Astrocyte (in vitro differentiated cells and primary cell): ENCODE results near the gene TSR3. TPM values are rescaled to one million over a fixed set of nuclear protein-coding genes. Genes with fewer than 3 reads are reported as not detected.

ENCODE experiments used
- DNase-seq: peaks from one replicate; pipeline ENCODE4 v3.0.0-alpha.2; 2010; ENCODE audit warnings: low read depth
- FAIRE-seq: peaks from 2 replicates; lab custom pipeline; 2011; peaks lifted over from hg19 to GRCh38; lab: Jason Lieb, UNC
- H2AFZ ChIP-seq: 2 replicates; pipeline ENCODE4 v1.6.0; 2012; ENCODE audit warnings: low read depth, low read length, inconsistent platforms
- H3K27ac ChIP-seq: 2 replicates; pipeline ENCODE4 v1.5.1; 2011; ENCODE audit warnings: low read depth, low read length, inconsistent platforms
- H3K27me3 ChIP-seq: 2 replicates; pipeline ENCODE4 v1.6.0; 2011; ENCODE audit warnings: low read length, inconsistent platforms; ENCODE audit not compliant: insufficient read depth
- H3K36me3 ChIP-seq: 2 replicates; pipeline ENCODE4 v1.5.1; 2011; ENCODE audit warnings: low read length, inconsistent platforms; ENCODE audit not compliant: insufficient read depth
- H3K4me1 ChIP-seq: 2 replicates; pipeline ENCODE4 v1.5.1; 2011; ENCODE audit warnings: low read length, inconsistent platforms; ENCODE audit not compliant: insufficient read depth
- H3K4me2 ChIP-seq: 2 replicates; pipeline ENCODE4 v1.6.0; 2012; ENCODE audit warnings: low read length, inconsistent platforms
- H3K4me3 ChIP-seq: 2 replicates; pipeline ENCODE4 v1.5.1; 2011; ENCODE audit warnings: low read depth, mild to moderate bottlenecking, low read length, inconsistent platforms; ENCODE audit not compliant: insufficient read depth
- H3K79me2 ChIP-seq: 2 replicates; pipeline ENCODE4 v1.6.0; 2012; ENCODE audit warnings: mild to moderate bottlenecking, low read length, inconsistent platforms; ENCODE audit not compliant: insufficient read depth
- H3K9ac ChIP-seq: 2 replicates; pipeline ENCODE4 v1.6.0; 2012; ENCODE audit warnings: mild to moderate bottlenecking, low read length, inconsistent platforms
- H3K9me3 ChIP-seq: 2 replicates; pipeline ENCODE4 v1.5.1; 2012; ENCODE audit warnings: low read depth, mild to moderate bottlenecking, low read length, inconsistent platforms; ENCODE audit not compliant: insufficient read depth
- H4K20me1 ChIP-seq: 2 replicates; pipeline ENCODE4 v1.6.0; 2012; ENCODE audit warnings: low read length, inconsistent platforms; ENCODE audit not compliant: insufficient read depth
- H3K27ac Mint-ChIP-seq: one replicate; pipeline ENCODE4 v1.8.0; 2021; ENCODE audit warnings: mild to moderate bottlenecking, mixed read lengths; ENCODE audit not compliant: unreplicated experiment
- H3K27me3 Mint-ChIP-seq: one replicate; pipeline ENCODE4 v1.8.0; 2021; ENCODE audit warnings: low read depth, mixed read lengths; ENCODE audit not compliant: unreplicated experiment
- H3K36me3 Mint-ChIP-seq: one replicate; pipeline ENCODE4 v1.8.0; 2021; ENCODE audit warnings: low read depth, mixed read lengths; ENCODE audit not compliant: unreplicated experiment
- H3K4me1 Mint-ChIP-seq: one replicate; pipeline ENCODE4 v1.8.0; 2021; ENCODE audit warnings: low read depth, mixed read lengths; ENCODE audit not compliant: unreplicated experiment
- H3K4me3 Mint-ChIP-seq: one replicate; pipeline ENCODE4 v1.8.0; 2021; ENCODE audit warnings: mild to moderate bottlenecking, moderate library complexity, mixed read lengths; ENCODE audit not compliant: unreplicated experiment
- H3K9me3 Mint-ChIP-seq: one replicate; pipeline ENCODE4 v1.8.0; 2021; ENCODE audit warnings: mild to moderate bottlenecking, mixed read lengths; ENCODE audit not compliant: unreplicated experiment
- CTCF ChIP-seq: IDR thresholded peaks from 2 replicates; pipeline ENCODE4 v1.5.1; 2011; ENCODE audit warnings: low read depth, mild to moderate bottlenecking, inconsistent platforms, low read length, moderate library complexity; ENCODE audit not compliant: insufficient read depth
- EZH2 ChIP-seq: IDR thresholded peaks from 2 replicates; pipeline ENCODE4 v1.6.1; 2012; ENCODE audit warnings: mild to moderate bottlenecking, low read length, inconsistent platforms; ENCODE audit not compliant: insufficient read depth
- total RNA-seq: library from RNA; stranded (reverse); gene quantifications from 2 replicates; pipeline ENCODE4 v1.2.1, GENCODE V29; 2021

The TSR3 gene
- total RNA-seq, 1 donor from 2014 or later: 63.3 TPM

GRCh38 chr16:1308036-1308976, 43.4 kb downstream of the TSR3 start:
- no peak for TF ChIP-seq CTCF
- TF ChIP-seq EZH2: no peak
- peak overlapping the region; percentile 77 for H3K4me3 Mint-ChIP-seq
- peak; percentile 46 for DNase-seq

GRCh38 chr16:1306334-1306733, 45.3 kb downstream of the TSR3 start:
- DNase-seq (no peak), FAIRE-seq (no peak)
- Histone ChIP-seq H3K4me1 (peaks cover 11% of the 10 kb centered on the region), H3K36me3 (no peaks in the 10 kb centered on the region), H2AFZ (no peak overlapping the region), H4K20me1 (peaks cover 14% of the 10 kb centered on the region), H3K9me3 (no peaks in the 10 kb centered on the region), H3K27ac (no peak overlapping the region), H3K4me2 (no peak overlapping the region), H3K9ac (no peak overlapping the region), H3K27me3 (no peaks in the 10 kb centered on the region), H3K4me3 (no peak overlapping the region), H3K79me2 (peaks cover 16% of the 10 kb centered on the region)
- Mint-ChIP-seq H3K36me3 (no peaks in the 10 kb centered on the region), H3K4me1 (peaks cover 4% of the 10 kb centered on the region), H3K4me3 (peak overlapping the region; percentile 62), H3K27me3 (peaks cover 9% of the 10 kb centered on the region), H3K27ac (no peak overlapping the region), H3K9me3 (no peaks in the 10 kb centered on the region)
- TF ChIP-seq CTCF: no peak
- no peak for TF ChIP-seq EZH2

More at GRCh38 chr16:1308036-1308976, 43.4 kb downstream of the TSR3 start:
- peak overlapping the region; percentile 99 for H3K9ac ChIP-seq
- peaks cover 35% of the 10 kb centered on the region for H3K79me2 ChIP-seq
- peak overlapping the region; percentile 50 for H2AFZ ChIP-seq
- peaks cover 24% of the 10 kb centered on the region for H3K4me1 ChIP-seq
- H3K27me3 ChIP-seq: no peaks in the 10 kb centered on the region
- Mint-ChIP-seq H3K27me3 (peaks cover 3% of the 10 kb centered on the region), H3K36me3 (no peaks in the 10 kb centered on the region), H3K27ac (no peak overlapping the region), H3K9me3 (no peaks in the 10 kb centered on the region), H3K4me1 (peaks cover 6% of the 10 kb centered on the region)
- H4K20me1 ChIP-seq: peaks cover 34% of the 10 kb centered on the region
- peak overlapping the region; percentile 46 for H3K4me3 ChIP-seq
- FAIRE-seq: peak; percentile 68
- H3K4me2 ChIP-seq: peak overlapping the region; percentile 88
- H3K36me3 ChIP-seq: no peaks in the 10 kb centered on the region
- H3K27ac ChIP-seq: peak overlapping the region; percentile 100
- no peaks in the 10 kb centered on the region for H3K9me3 ChIP-seq

- Mint-ChIP-seq H3K36me3 (no peaks in the 10 kb centered on the region), H3K4me3 (no peak overlapping the region), H3K4me1 (peaks cover under 1% of the 10 kb centered on the region), H3K9me3 (no peaks in the 10 kb centered on the region), H3K27ac (no peak overlapping the region), H3K27me3 (peaks cover 9% of the 10 kb centered on the region)
- H3K36me3 ChIP-seq: no peaks in the 10 kb centered on the region
- H3K79me2 ChIP-seq: peaks cover 10% of the 10 kb centered on the region
- no peak for TF ChIP-seq CTCF
- no peak for TF ChIP-seq EZH2
- no peak overlapping the region for H3K27ac ChIP-seq
- no peaks in the 10 kb centered on the region for H3K9me3 ChIP-seq
- FAIRE-seq (no peak), DNase-seq (no peak)
- no peak overlapping the region for H3K4me3 ChIP-seq
- H2AFZ ChIP-seq: no peak overlapping the region
- no peak overlapping the region for H3K4me2 ChIP-seq
- peaks cover 9% of the 10 kb centered on the region for H4K20me1 ChIP-seq
- H3K4me1 ChIP-seq: peaks cover 9% of the 10 kb centered on the region
- no peaks in the 10 kb centered on the region for H3K27me3 ChIP-seq
- no peak overlapping the region for H3K9ac ChIP-seq
These were observed 45.9 kb downstream of the TSR3 start for GRCh38 chr16:1305823-1306222.
